GM23248 (cell line): ENCODE data around the gene UBASH3B. TPM values are rescaled to one million over a fixed set of nuclear protein-coding genes. Genes with fewer than 3 reads are reported as not detected.
A peak's percentile ranks its signal among the peaks of the same experiment; 100 is the strongest.

Experiments used
- DNase-seq: peaks from one replicate; pipeline ENCODE4 v3.0.0-alpha.2; 2015
- H2AFZ ChIP-seq: fragments of 200-600 bp; sonication (generic); 2 replicates; pipeline ENCODE4 v1.6.1; 2016; ENCODE audit warnings: antibody characterized with exemption
- H3F3A ChIP-seq: fragments of 200-600 bp; sonication (generic); 2 replicates; pipeline ENCODE4 v1.6.1; 2016; ENCODE audit warnings: mild to moderate bottlenecking, antibody characterized with exemption, mixed run types; ENCODE audit not compliant: insufficient read depth
- H3K27ac ChIP-seq: fragments of 200-600 bp; sonication (generic); 2 replicates; pipeline ENCODE4 v1.5.1; 2016; ENCODE audit warnings: mild to moderate bottlenecking
- H3K27me3 ChIP-seq: fragments of 200-600 bp; sonication (generic); replicated peaks from 2 replicates; pipeline ENCODE4 v1.6.1; 2016; ENCODE audit warnings: mild to moderate bottlenecking; ENCODE audit not compliant: insufficient read depth
- H3K36me3 ChIP-seq: fragments of 200-600 bp; sonication (generic); 2 replicates; pipeline ENCODE4 v1.6.1; 2016; ENCODE audit warnings: low read depth, mild to moderate bottlenecking
- H3K4me1 ChIP-seq: fragments of 200-600 bp; sonication (generic); 2 replicates; pipeline ENCODE4 v1.6.1; 2016; ENCODE audit warnings: mild to moderate bottlenecking; ENCODE audit not compliant: insufficient read depth
- H3K4me2 ChIP-seq: fragments of 200-600 bp; sonication (generic); one replicate; pipeline ENCODE4 v1.6.1; 2016; ENCODE audit warnings: mild to moderate bottlenecking; ENCODE audit not compliant: unreplicated experiment
- H3K4me3 ChIP-seq: fragments of 200-600 bp; sonication (generic); 2 replicates; pipeline ENCODE4 v1.5.1; 2016; ENCODE audit warnings: mild to moderate bottlenecking
- H3K79me2 ChIP-seq: fragments of 200-600 bp; sonication (generic); 2 replicates; pipeline ENCODE4 v1.6.1; 2016; ENCODE audit warnings: mild to moderate bottlenecking; ENCODE audit not compliant: insufficient read depth
- H3K9ac ChIP-seq: fragments of 200-600 bp; sonication (generic); 2 replicates; pipeline ENCODE4 v1.6.1; 2016; ENCODE audit warnings: mild to moderate bottlenecking
- H3K9me2 ChIP-seq: fragments of 200-600 bp; sonication (generic); 2 replicates; pipeline ENCODE4 v1.6.1; 2016; ENCODE audit warnings: mixed run types, mild to moderate bottlenecking, moderate library complexity; ENCODE audit not compliant: insufficient read depth
- H3K9me3 ChIP-seq: fragments of 200-600 bp; sonication (generic); one replicate; pipeline ENCODE4 v1.6.1; 2017; ENCODE audit warnings: low read depth
- H4K20me1 ChIP-seq: fragments of 200-600 bp; sonication (generic); 2 replicates; pipeline ENCODE4 v1.6.0; 2016; ENCODE audit not compliant: insufficient read depth
- EZH2 ChIP-seq: fragments of 200-600 bp; sonication (generic); IDR thresholded peaks from 2 replicates; pipeline ENCODE4 v1.6.1; 2018; ENCODE audit warnings: antibody characterized with exemption, mild to moderate bottlenecking; ENCODE audit not compliant: insufficient read depth, poor library complexity, severe bottlenecking
- EZH2phosphoT487 ChIP-seq: fragments of 200-600 bp; sonication (generic); IDR thresholded peaks from 2 replicates; pipeline ENCODE4 v1.6.1; 2018; ENCODE audit warnings: antibody characterized with exemption, moderate library complexity, mild to moderate bottlenecking, low read depth; ENCODE audit not compliant: insufficient read depth
- WGBS, 2 experiments: methylation state at CpG; one replicate each; pipeline ENCODE4 v1.1.6; 2015 to 2017; ENCODE audit warnings: low lambda C conversion rate in 2 of 2, low coverage in 1 of 2; ENCODE audit errors: missing lambda C conversion rate in 2 of 2; 5-methylcytosine and 5-hydroxymethylcytosine counted together
- in situ Hi-C: fragments of 300-500 bp; cut with MboI; formaldehyde crosslinking; loops from 2 replicates; pipeline ENCODE4 v1.15.0; 2020
- polyA plus RNA-seq: library from polyadenylated mRNA; unstranded; fragments of >200 nt; fragmentation: Nextera tagmentation; extraction: Ambion mirVana; gene quantifications from 2 replicates; pipeline ENCODE4 v1.2.1, GENCODE V29; 2016
- total RNA-seq: library from RNA; depleted of rRNA; stranded (reverse); fragments of >200 nt; shearing (Covaris generic); gene quantifications from 2 replicates; pipeline ENCODE4 v1.2.3, GENCODE V29; 2014

The UBASH3B gene
- total and polyA plus RNA-seq, 2 experiments from 2014 or later: 15.5 to 19.7 TPM

- Histone ChIP-seq H3K27ac (no peak overlapping the region), H3K4me1 (peaks cover 54% of the 10 kb centered on the region), H3K27me3 (no peaks in the 10 kb centered on the region), H3K9me2 (no peaks in the 10 kb centered on the region), H4K20me1 (no peaks in the 10 kb centered on the region), H2AFZ (no peak overlapping the region), H3K9ac (no peak overlapping the region), H3K4me3 (no peak overlapping the region), H3K79me2 (peaks cover 72% of the 10 kb centered on the region), H3K36me3 (no peaks in the 10 kb centered on the region), H3F3A (peaks cover 33% of the 10 kb centered on the region), H3K4me2 (no peak overlapping the region), H3K9me3 (no peaks in the 10 kb centered on the region)
- 91 to 100% methylated on average over 3 of the region's 3 CpGs for WGBS, 2 experiments
- peak; percentile 38 for DNase-seq
- TF ChIP-seq EZH2: no peak
- no peak for TF ChIP-seq EZH2phosphoT487
- in situ Hi-C loops: no loop called here
Observed at GRCh38 chr11:122723576-122723975, 68.1 kb downstream of the UBASH3B start.

GRCh38 chr11:122724520-122724919 is 69.0 kb downstream of the UBASH3B start:
- H4K20me1 ChIP-seq: no peaks in the 10 kb centered on the region
- H3K79me2 ChIP-seq: peaks cover 72% of the 10 kb centered on the region
- H3K4me1 ChIP-seq: peaks cover 54% of the 10 kb centered on the region
- H3K36me3 ChIP-seq: no peaks in the 10 kb centered on the region
- no peak overlapping the region for H3K4me3 ChIP-seq
- DNase-seq: peak; percentile 55
- no peaks in the 10 kb centered on the region for H3K9me3 ChIP-seq
- H3K4me2 ChIP-seq: no peak overlapping the region
- H3K9ac ChIP-seq: no peak overlapping the region
- 67 to 71% methylated on average over 6 of the region's 6 CpGs for WGBS, 2 experiments
- no peak overlapping the region for H2AFZ ChIP-seq
- peaks cover 33% of the 10 kb centered on the region for H3F3A ChIP-seq
- H3K27ac ChIP-seq: no peak overlapping the region
- no peaks in the 10 kb centered on the region for H3K27me3 ChIP-seq
- TF ChIP-seq EZH2 (no peak), EZH2phosphoT487 (no peak)
- no peaks in the 10 kb centered on the region for H3K9me2 ChIP-seq
- in situ Hi-C loops: no loop called here

- H2AFZ ChIP-seq: no peak overlapping the region
- no peaks in the 10 kb centered on the region for H4K20me1 ChIP-seq
- H3K9me2 ChIP-seq: no peaks in the 10 kb centered on the region
- no peaks in the 10 kb centered on the region for H3K9me3 ChIP-seq
- in situ Hi-C loops: no loop called here
- TF ChIP-seq EZH2 (no peak), EZH2phosphoT487 (no peak)
- H3K4me2 ChIP-seq: no peak overlapping the region
- H3K4me1 ChIP-seq: peaks cover 50% of the 10 kb centered on the region
- no peak overlapping the region for H3K4me3 ChIP-seq
- H3K27ac ChIP-seq: no peak overlapping the region
- peaks cover 30% of the 10 kb centered on the region for H3F3A ChIP-seq
- DNase-seq: no peak
- H3K79me2 ChIP-seq: peaks cover 60% of the 10 kb centered on the region
- H3K36me3 ChIP-seq: no peaks in the 10 kb centered on the region
- H3K27me3 ChIP-seq: no peaks in the 10 kb centered on the region
- WGBS, 2 experiments: 95 to 99% methylated on average over 9 of the region's 9 CpGs
- H3K9ac ChIP-seq: no peak overlapping the region
Observed at GRCh38 chr11:122726028-122726427, 70.5 kb downstream of the UBASH3B start.

GRCh38 chr11:122727101-122727929 is 71.8 kb downstream of the UBASH3B start:
- peak; percentile 37 for DNase-seq
- Histone ChIP-seq H3K27ac (no peak overlapping the region), H2AFZ (peak overlapping the region; percentile 33), H3K9me2 (no peaks in the 10 kb centered on the region), H3K27me3 (no peaks in the 10 kb centered on the region), H3K4me3 (peak overlapping the region; percentile 30), H4K20me1 (no peaks in the 10 kb centered on the region), H3K4me1 (peaks cover 49% of the 10 kb centered on the region), H3K4me2 (peak overlapping the region; percentile 69), H3K36me3 (no peaks in the 10 kb centered on the region), H3F3A (peaks cover 19% of the 10 kb centered on the region), H3K79me2 (peaks cover 66% of the 10 kb centered on the region), H3K9ac (peak overlapping the region; percentile 4; the same call in 1 of the 2 replicates), H3K9me3 (no peaks in the 10 kb centered on the region)
- TF ChIP-seq EZH2 (no peak), EZH2phosphoT487 (no peak)
- in situ Hi-C loops: no loop called here
- WGBS, 2 experiments: 45 to 49% methylated on average over 21 of the region's 21 CpGs

GRCh38 chr11:122728561-122728960 is 73.0 kb downstream of the UBASH3B start:
- no peak overlapping the region for H3K9ac ChIP-seq
- no peak overlapping the region for H3K4me2 ChIP-seq
- 97 to 98% methylated on average over 2 of the region's 2 CpGs for WGBS, 2 experiments
- no peaks in the 10 kb centered on the region for H3K9me2 ChIP-seq
- peaks cover 9% of the 10 kb centered on the region for H3F3A ChIP-seq
- no peak for TF ChIP-seq EZH2
- TF ChIP-seq EZH2phosphoT487: no peak
- no peaks in the 10 kb centered on the region for H3K9me3 ChIP-seq
- no peak overlapping the region for H3K4me3 ChIP-seq
- no peak for DNase-seq
- H2AFZ ChIP-seq: no peak overlapping the region
- H4K20me1 ChIP-seq: no peaks in the 10 kb centered on the region
- no peak overlapping the region for H3K27ac ChIP-seq
- in situ Hi-C loops: no loop called here
- peaks cover 37% of the 10 kb centered on the region for H3K4me1 ChIP-seq
- no peaks in the 10 kb centered on the region for H3K36me3 ChIP-seq
- H3K79me2 ChIP-seq: peaks cover 67% of the 10 kb centered on the region
- H3K27me3 ChIP-seq: no peaks in the 10 kb centered on the region
